GM21529 (cell line): ENCODE results near the gene ZC3H4.

Experiments
- ATAC-seq: cut with Tn5 transposase; IDR thresholded peaks from one replicate; pipeline ENCODE4 v1.9.1; 2021; ENCODE audit not compliant: unreplicated experiment

Gene ZC3H4

GRCh38 chr19:47022541-47023447 lies 90.8 kb downstream of the ZC3H4 start:
- no peak for ATAC-seq

- ATAC-seq, result no peak
Observed at GRCh38 chr19:47022140-47022536, 91.4 kb downstream of the ZC3H4 start.

GRCh38 chr19:47021536-47022139 lies 91.9 kb downstream of the ZC3H4 start:
- ATAC-seq, result no peak

GRCh38 chr19:47020992-47021496 lies 92.5 kb downstream of the ZC3H4 start:
- ATAC-seq, result no peak

- ATAC-seq, result no peak
Observed at GRCh38 chr19:47020132-47020805, 93.3 kb downstream of the ZC3H4 start.

DNA sequence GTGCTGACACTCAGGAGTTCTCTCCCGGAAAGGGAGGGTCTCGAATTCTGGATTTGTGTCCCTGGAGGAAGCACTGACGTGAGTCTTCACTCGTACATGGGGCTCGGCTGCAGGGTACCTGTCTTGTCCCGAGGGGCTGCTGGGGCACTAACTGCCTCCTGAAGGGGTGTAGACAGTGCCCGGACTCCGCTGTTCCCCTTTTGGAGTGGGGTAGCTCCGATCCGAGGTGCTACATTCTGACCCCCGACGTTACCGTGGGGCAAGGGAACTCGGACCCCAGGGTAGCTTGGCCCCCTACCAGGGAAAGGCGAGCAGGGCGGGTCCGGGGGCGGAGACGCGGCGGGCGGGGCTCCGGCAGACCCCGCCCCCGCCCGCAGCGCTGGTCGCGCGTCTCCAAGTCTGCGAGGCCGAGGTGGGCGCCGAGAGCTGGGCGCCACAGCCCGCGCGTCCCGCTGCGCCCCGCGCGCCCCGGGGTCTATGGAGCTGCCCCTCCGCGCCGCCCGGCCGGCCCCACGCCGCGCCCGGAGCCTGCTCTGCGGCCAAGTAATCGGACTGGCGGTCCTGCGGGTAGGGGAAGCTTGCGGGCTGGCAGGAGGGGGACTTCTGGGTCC lies 94.0 kb downstream of the ZC3H4 start, which contains the start of gene NPAS1:
TSS of gene NPAS1 (plus strand) at position 407 of the 611 bp plus-strand sequence. CDS start 1,211 bp downstream, outside the sequence.
- no peak for ATAC-seq

DNA sequence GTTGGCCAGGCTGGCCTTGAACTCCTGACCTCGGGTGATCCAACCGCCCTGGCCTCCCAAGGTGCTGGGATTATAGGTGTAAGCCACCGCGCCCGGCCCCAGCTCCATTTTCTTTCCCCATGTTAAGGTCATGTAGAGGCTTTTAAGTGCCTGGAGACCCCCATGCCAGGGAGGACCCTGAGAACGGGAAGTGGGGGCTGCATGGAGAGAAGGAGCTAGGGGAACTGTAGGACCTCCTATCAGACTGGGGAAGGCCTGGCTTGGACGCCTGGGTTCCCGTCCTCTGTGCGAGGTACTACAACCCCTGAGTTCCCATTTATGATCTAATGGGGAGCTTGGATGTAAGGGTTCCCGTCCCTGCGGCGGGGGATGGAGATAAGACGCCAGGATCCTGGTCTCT lies 94.7 kb downstream of the ZC3H4 start:
- ATAC-seq, result no peak
